GM19035 (cell line): Measurements from ENCODE around the gene CARS1.
A peak's percentile ranks its signal among the peaks of the same experiment; 100 is the strongest.

ENCODE experiments used
- ATAC-seq: cut with Tn5 transposase; IDR thresholded peaks from one replicate; pipeline ENCODE4 v1.9.1; 2021; ENCODE audit not compliant: unreplicated experiment

The CARS1 gene

DNA sequence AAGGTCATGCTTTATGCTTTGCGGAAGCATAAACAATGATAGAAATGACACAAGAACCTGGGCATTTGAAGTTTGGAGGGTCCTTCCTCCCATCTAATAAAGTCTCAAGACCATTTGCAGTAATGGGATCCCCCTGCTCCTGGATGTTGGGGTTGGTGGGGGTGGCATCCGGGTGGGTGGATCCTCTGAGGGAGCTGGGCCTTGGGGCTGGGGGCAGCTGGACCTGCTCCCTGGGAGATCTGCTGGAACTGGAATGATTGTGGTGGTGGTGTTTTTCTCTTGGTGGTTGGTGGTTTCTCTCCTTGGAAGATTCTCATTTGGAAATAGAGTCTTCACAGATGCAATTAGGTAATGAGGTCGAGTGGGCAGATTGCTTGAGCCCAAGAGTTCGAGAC, 62.9 kb downstream of the CARS1 start:
- no peak for ATAC-seq

- ATAC-seq: no peak
These were observed 64.3 kb downstream of the CARS1 start for GRCh38 chr11:2992997-2993325.

GRCh38 chr11:2992234-2992996, 64.8 kb downstream of the CARS1 start, which contains the start of gene NAP1L4:
TSS of gene NAP1L4 (minus strand) at chr11:2992329. CDS start at chr11:2979220, 13,109 bp downstream.
- peak; percentile 84 for ATAC-seq

DNA sequence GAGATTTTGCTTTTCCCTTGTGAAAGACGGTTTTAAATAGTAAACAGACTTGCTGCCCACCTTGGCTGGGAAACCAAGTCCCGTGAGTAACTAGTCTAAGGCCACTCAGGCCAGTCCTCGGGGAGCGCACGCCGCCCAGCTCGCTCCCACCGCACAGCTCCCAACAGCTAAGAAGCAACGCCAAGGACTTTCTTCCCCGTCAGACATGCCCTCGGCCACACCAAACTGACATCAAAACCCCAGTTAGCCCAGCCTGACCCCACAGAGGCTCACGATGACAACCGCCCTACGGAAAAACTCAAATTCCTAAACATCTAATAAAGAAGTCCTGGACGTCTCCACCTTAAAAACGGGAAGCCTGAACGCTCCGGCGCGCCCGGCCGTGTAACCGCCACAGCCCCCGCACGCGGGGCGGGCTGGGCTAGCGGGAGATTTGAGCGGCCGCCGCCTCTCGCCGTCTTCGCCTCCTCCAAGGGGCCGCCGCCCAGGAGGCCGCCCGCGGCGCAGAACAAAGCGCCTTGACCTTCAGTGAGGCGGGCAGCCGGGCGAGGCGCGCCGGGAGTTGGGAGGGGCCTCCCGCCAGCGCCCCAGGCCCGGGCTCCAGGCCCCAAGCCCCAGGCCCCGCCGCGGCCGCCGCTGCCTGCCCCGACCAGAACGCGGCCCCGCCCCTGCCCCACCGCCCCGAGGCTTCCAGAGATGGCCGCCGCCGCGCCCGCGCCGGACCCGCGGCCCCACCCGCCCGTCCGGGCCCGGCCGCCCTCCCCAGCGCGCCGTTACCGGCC, 65.6 kb downstream of the CARS1 start:
- peak; percentile 39 for ATAC-seq

DNA sequence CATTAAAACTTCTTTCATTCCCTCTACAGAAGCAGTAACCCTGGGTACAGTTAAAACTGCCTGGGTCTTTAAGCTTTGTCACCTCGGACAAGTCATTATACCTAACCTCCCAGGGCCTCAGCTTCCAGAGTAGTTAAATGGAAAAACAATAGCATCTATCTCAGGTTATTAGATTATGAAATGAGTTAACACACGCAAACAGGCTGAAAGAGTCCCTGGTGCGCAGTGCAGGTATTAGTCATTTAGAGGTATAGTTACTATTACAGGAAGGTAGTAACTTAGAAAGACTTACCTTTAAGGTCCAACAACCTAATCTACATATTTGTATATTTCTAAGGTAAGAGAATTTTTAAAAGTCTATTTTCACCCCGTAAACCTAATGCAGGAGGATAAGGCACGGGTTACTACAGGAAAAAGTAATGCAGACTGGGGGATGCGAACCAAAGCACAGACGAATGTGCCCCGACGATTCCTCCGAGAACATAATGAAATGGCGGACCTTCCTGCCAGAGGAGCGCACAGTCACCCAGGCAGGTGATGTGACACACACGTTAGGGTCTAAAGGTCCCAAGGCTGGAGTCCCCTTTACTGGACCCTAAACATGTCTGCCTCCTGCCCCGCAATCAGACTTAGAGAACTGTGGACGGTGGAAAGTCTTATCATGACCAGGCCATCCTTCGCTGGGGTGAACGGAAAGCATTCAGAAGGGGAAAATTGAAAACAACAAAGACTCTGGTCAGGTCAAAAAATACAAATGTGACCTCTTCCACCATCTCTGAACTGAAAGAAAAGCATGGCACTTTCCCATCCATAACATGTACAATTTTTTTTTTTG, 66.4 kb downstream of the CARS1 start:
- ATAC-seq: no peak

DNA sequence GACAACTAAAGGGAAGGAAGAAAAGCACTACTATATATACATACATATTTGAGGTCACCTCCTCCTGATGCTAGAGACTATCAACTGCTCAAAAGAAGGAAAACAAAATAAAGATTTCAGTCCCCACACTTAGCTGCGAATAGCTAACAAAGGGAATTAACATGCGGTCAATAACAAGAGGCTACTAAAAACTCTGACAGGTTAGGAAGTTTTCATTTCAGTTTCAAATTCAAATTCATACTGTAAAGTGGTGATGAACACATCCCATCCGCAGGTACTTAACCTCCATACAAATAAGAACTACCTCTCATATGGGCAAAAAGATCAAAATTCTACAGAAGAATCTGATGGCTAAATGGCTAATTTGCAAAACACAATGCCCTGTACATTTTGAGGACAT, 67.7 kb downstream of the CARS1 start:
- ATAC-seq: no peak

GRCh38 chr11:2989006-2989405, 68.2 kb downstream of the CARS1 start:
- ATAC-seq: no peak

GRCh38 chr11:2987881-2988861, 69.1 kb downstream of the CARS1 start:
- no peak for ATAC-seq

DNA sequence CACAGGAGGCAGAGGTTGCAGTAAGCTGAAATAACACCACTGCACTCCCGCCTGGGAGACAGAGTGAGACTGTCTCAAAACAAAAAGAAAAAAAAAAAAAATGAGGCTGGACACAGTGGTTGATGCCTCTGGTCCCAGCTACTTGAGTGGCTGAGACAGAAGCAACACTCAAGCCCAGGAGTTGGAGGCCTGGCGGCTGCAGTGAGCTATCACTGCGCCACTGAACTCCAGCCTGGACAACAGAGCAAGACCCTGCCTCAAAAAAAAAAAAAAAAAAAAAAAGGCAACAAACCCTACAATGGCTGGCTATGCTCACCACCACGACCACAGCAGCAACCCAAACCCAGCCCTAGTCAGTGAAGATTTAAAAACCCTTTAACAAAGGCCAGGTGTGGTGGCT, 73.3 kb downstream of the CARS1 start:
- ATAC-seq: no peak

GRCh38 chr11:2982214-2982613, 75.0 kb downstream of the CARS1 start:
- no peak for ATAC-seq

DNA sequence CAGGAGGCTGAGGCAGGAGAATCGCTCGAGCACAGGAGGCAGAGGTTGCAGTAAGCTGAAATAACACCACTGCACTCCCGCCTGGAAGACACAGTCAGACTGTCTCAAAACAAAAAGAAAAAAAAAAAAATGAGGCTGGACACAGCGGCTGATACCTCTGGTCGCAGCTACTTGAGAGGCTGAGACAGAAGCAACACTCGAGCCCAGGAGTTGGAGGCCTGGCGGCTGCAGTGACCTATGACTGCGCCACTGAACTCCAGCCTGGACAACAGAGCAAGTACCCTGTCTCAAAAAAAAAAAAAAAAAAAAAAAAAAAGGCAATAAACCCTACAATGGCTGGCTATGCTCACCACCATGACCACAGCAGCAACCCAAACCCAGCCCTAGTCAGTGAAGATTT, 76.1 kb downstream of the CARS1 start:
- ATAC-seq: no peak

- ATAC-seq: no peak
These were observed 76.9 kb downstream of the CARS1 start for GRCh38 chr11:2980168-2980840.

- no peak for ATAC-seq
These were observed 80.1 kb downstream of the CARS1 start for GRCh38 chr11:2977113-2977512.

GRCh38 chr11:2976294-2977063, 80.7 kb downstream of the CARS1 start:
- ATAC-seq: no peak

GRCh38 chr11:2975594-2975993, 81.6 kb downstream of the CARS1 start:
- no peak for ATAC-seq

DNA sequence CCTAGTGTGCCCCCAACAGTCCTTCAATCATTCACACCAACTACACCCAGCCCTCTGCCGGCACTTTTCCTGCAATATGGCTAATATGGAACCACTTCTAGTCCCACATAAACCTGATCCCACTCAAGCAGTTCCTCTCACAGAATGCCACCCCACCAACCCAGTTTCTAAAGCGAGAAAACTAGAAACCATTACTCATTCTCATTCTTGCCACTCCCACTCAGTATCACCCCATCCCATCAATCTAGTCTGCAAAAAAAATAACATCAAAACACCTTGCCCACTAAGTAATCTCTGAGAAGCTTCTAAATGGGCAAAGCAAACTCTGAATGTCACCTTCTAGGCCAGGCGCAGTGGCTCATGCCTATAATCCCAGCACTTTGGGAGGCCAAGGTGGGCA, 83.0 kb downstream of the CARS1 start:
- no peak for ATAC-seq

DNA sequence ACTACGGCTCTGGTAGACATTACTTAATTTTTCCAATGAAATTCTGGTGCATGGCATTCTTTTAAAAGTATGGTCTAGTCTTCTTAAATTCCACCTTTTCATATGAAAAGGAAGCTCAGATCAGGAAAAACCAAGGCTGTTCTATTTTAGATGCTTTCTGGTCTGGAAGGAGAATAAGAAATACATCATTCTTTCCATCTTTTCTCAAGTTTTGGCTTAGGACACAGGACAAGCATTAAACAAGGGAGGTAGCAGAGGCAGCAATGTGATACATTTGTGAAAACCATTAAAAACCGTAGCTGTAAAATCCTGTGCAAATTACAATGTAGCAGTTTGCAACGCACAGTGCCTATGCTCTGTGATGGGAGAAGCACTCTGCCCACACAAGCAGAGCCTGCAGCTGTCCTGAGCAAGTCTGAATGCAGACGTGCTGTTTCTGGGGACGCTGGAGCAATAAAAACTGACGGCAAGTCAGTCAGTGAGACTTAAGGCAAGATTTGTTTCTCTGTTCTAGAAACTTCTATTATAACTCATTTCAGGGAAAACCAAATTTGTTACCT, 88.8 kb downstream of the CARS1 start:
- ATAC-seq: no peak

- no peak for ATAC-seq
These were observed 92.4 kb downstream of the CARS1 start for GRCh38 chr11:2964782-2965181.

- no peak for ATAC-seq
These were observed 93.5 kb downstream of the CARS1 start for GRCh38 chr11:2963761-2964160.
